GM19043 (cell line): ENCODE data around the gene OR7D2.
A peak's percentile ranks its signal among the peaks of the same experiment; 100 is the strongest.

Source experiments
- ATAC-seq: cut with Tn5 transposase; IDR thresholded peaks from one replicate; pipeline ENCODE4 v1.9.1; 2021; ENCODE audit warnings: low read depth; ENCODE audit not compliant: unreplicated experiment

OR7D2 gene

DNA sequence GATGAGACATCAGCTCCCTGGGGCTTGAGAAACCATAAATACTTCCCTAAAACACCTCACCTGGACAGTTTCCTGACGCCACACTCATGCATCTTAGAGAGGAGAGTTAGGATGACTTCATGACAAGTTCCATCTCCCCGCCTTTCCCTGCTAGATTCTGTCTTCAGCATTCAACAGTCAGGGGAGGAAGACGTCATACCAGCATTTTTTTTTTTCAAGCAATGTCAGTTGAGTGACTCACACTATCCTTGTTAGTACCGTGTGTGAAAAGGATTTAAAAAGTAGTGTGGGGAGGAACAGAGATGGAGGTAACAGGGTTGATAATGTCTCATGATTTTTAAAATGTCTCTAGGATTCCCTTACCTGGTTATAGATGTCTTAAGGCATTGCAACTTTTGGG is at the start of gene OR7D2:
Gene OR7D2 (plus strand): TSS at position 79 of the 400 bp plus-strand sequence. CDS start 6,803 bp downstream, outside the sequence.
- ATAC-seq, result no peak

GRCh38 chr19:9130965-9131364 is 47.8 kb upstream of the OR7D2 start:
- ATAC-seq, result no peak

GRCh38 chr19:9132422-9132821 is 46.4 kb upstream of the OR7D2 start:
- no peak for ATAC-seq

DNA sequence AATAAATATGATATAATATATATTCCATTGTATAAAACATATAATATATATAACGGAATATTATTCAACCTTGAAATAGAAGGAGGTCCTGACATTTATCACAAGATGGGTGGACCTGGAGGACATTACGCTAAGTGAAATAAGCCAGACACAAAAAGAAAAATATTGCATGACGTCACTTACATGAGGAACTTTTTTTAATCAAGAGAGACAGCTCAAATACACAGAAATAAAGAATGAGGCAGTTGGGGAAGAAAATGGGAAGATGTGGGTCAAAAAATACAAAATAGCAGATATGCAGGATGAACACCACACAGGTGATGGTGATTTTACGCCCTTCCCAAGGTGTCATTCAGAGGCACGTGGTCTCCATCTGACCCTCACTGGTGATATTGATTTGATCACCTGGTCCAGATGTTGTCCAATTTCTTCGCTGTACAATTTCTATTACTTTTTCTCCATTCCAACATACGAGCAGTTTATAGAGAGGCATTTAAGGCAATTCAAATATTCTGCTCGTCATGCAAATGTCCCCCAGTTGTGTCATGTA is 39.1 kb upstream of the OR7D2 start:
- no peak for ATAC-seq

DNA sequence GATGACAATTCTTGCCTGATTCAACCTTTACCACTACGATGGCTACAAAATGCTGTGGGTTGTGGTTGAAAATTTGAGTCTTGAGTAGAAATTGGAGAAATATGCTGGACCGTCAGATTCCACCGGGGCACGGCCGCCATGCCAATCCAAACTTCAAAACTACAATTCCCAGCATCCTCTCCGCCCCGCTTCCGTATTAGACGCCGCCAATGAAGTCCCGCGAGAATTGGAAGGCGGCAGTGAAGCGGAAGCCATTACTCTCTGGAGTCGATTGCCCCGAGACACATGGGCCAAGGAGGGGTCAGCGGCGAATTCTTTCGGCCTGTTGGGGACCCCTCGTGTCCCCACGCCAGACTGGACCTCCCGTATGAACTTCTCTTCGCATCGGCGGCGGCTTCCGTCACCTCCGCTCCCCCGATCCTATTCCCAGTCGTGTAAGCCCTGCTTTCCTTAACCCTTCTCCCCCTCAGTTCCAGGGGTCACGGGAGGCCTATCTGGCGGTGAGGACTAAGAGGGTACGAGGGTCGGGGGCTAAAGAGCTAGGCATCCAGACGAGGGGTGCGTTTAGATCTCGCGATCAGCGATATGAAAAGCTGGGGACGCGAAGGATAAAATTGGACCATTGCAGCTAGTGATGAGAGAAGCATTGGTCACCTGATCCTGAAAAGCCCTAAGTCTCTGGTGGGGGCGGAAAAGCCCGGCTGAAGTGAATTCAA is 38.5 kb upstream of the OR7D2 start, which contains the start of gene ZNF317:
Gene ZNF317 (plus strand): TSS at position 239 of the 716 bp plus-strand sequence. CDS start 15,620 bp downstream, outside the sequence.
- peak; percentile 95 for ATAC-seq

- no peak for ATAC-seq
Observed at GRCh38 chr19:9144920-9145319, 33.9 kb upstream of the OR7D2 start.

- ATAC-seq, result no peak
Observed at GRCh38 chr19:9146882-9147281, 31.9 kb upstream of the OR7D2 start.

- ATAC-seq, result no peak
Observed at GRCh38 chr19:9148697-9149096, 30.1 kb upstream of the OR7D2 start.

DNA sequence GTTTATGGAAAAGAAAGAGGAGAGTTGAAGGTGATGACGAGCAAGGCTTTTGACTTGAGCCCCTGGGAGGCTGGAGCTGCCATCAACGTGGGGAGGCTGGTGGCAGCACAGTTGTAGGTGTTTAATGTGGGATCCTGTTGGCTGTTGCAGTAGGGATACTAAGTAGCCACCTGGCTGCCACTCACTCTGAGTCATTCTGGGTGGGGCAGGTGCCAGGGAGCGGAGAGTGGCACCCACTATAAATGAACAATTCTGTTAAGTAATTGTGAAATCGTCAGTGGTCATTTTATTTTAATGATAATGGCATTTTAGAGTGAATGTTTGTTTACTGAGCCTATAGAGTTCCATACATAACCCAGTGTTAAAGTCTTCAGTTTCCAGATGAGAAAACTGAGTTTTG is 28.8 kb upstream of the OR7D2 start:
- no peak for ATAC-seq

- no peak for ATAC-seq
Observed at GRCh38 chr19:9150650-9151049, 28.1 kb upstream of the OR7D2 start.

- no peak for ATAC-seq
Observed at GRCh38 chr19:9151367-9151766, 27.4 kb upstream of the OR7D2 start.

- ATAC-seq, result no peak
Observed at GRCh38 chr19:9155591-9155990, 23.2 kb upstream of the OR7D2 start.

DNA sequence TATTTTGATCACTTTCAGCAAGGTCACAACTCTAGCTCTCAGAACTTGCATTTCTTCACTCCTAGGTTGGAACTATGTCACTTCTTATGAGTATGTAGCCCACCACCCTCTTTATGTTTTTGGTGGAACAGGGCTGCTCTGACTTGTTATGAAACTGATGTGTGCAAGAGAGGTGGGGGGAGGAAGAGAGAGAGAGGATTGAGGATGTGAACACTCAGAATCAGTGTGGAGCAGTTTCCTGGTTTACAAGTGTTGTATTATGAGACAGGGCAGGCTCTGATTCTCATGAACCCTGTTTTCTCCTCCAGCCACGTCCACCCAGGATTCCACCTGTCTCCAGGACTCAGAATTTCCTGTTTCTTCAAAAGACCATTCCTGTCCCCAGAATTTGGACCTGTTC is 22.5 kb upstream of the OR7D2 start:
- no peak for ATAC-seq

- no peak for ATAC-seq
Observed at GRCh38 chr19:9159891-9160290, 18.9 kb upstream of the OR7D2 start.

- ATAC-seq, result no peak
Observed at GRCh38 chr19:9161427-9161826, 17.4 kb upstream of the OR7D2 start.

DNA sequence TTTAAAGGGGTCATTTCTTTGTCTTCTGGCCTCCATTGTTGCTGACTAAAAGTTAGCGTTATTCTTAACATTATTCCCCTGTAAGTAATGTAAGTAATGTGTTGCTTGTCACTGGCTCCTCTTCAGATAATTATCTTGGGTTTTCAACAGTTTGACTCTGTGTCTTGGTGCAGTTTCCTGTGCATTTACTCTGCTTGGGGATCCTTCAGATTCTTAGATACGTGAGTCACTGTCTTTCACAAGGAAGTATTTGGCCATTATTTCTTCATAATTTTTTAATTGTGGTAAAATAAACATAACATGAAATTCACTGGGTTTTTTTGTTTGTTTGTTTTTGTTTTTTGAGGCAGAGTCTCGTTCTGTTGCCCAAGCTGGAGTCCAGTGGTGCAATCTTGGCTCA is 13.5 kb upstream of the OR7D2 start:
- no peak for ATAC-seq

DNA sequence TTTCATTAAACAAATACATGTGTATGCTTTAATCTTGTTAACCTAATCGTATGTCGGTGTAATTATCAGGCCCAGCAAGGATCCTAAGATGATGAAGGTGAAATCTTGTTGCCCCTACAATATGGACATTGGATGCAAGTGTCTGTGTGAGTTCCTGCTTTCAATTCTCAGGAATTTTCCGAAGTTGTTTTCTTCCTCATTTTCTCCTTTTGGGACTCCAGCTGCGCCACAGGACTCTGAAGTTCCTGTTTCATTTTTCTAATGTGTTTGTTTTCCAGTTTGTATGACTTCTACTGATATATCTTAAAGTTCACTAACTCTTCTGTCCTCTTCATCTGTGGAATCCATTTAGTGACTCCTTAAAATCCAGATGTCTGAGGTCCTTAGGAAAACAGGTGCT is 11.9 kb upstream of the OR7D2 start:
- ATAC-seq, result no peak

DNA sequence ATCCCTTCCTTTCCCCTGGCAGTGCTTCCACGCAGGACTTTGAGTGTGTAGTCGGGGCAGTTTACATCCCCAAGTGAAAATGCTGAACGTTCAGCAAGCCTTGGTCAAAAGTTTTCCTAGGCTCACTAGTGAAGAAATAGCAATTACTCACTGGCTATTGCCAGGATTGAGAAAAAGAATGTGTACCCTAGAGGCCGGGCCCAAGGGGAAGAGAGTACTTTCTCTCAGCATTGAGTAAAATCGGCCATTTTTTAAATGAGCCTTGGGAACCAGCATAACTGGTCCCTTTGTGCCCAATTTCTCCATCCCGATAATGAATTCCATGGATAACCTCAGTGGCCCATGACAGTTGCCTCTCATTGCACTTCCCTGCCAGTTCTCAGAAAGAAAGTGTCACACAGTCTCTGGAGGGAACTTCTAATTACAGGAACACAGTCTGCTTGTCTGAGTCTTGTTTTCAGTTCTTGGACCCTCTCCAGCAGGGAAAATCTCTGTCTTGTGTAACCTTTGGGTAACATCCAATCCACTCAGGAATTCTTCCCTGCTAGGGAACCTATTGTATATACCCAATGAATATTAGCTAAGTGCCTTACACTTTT is 7.3 kb upstream of the OR7D2 start:
- no peak for ATAC-seq

GRCh38 chr19:9175326-9175725 is 3.5 kb upstream of the OR7D2 start:
- ATAC-seq, result no peak

DNA sequence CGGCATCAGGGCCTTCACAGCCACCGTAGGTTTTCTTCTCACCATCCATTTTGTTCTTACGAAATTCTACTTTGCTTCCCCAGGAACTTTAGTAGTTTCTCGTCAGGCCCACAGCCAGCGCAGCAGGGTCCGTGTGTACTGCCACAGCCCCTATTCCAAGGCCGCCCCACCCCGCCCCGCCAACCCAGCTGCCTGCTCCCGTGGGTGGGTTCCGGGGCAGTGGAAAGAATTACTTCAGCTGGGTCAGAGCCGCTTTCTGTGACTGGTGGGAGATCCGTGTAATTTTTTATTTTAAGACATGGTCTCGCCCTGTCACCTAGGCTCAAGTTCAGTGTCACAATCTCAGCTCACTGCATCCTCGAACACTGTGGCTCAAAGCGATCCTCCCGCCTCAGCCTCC is 4.2 kb downstream of the OR7D2 start:
- ATAC-seq, result no peak

DNA sequence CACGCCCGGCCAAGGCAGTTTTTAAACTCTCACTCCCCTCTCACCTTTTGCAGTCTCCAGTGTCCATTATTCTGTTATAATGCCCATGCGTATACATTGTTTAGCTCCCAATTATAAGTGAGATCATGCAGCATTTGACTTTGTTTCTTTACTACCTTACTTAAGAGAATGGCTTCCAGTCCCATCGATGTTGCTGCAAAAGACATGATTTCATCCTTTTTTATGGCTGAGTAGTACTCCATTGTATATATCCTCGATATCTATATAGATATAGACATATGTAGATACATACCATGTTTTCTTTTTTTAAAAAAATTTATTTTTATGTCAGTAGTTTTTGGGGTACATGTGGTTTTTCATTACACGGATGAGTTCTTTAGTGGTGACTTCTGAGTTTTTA is 8.4 kb downstream of the OR7D2 start:
- ATAC-seq, result no peak

DNA sequence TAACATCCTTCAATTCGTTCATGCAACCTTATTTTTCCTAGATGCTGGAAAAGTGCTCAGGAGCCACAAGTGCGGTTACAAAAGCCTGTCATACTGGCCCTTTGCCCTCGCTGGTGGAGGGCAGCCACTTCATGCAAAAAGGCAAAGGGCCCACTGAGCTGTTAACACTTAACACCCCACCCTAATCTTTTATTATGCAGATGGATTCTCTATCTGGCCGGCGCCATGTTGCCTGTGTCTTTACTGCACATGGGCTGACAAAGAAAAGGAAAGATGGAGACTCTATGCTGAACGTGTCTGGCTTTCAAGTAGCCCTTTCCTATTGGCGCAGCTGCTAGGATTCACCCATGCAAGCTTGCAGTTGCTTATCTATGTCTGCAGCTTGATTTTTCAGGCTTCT is 10.8 kb downstream of the OR7D2 start:
- no peak for ATAC-seq
